Activated naive CD8-positive, alpha-beta T cell treated with anti-CD3 and anti-CD28 coated beads, Interleukin-2, amount 50 U/mL, for 24 hours (primary cell): Measurements from ENCODE around the gene ULBP3.

Experiments
- ATAC-seq: fragments of 150-1000 bp; cut with Tn5 transposase; one replicate; pipeline ENCODE4 v1.10.0; 2021
- DNase-seq: peaks from one replicate; pipeline ENCODE4 v3.0.0; 2021
- H3K27ac Mint-ChIP-seq: one replicate; pipeline ENCODE4 v1.8.0; 2021; ENCODE audit warnings: mild to moderate bottlenecking, mixed read lengths
- H3K27me3 Mint-ChIP-seq: one replicate; pipeline ENCODE4 v1.8.0; 2021; ENCODE audit warnings: mixed read lengths
- H3K36me3 Mint-ChIP-seq: one replicate; pipeline ENCODE4 v1.8.0; 2021; ENCODE audit warnings: low read depth, mixed read lengths
- H3K4me1 Mint-ChIP-seq: one replicate; pipeline ENCODE4 v1.8.0; 2021; ENCODE audit warnings: mixed read lengths
- H3K4me3 Mint-ChIP-seq: one replicate; pipeline ENCODE4 v1.8.0; 2021; ENCODE audit warnings: mild to moderate bottlenecking, moderate library complexity, mixed read lengths
- H3K9me3 Mint-ChIP-seq: one replicate; pipeline ENCODE4 v1.8.0; 2021; ENCODE audit warnings: mixed read lengths

ULBP3 gene

DNA sequence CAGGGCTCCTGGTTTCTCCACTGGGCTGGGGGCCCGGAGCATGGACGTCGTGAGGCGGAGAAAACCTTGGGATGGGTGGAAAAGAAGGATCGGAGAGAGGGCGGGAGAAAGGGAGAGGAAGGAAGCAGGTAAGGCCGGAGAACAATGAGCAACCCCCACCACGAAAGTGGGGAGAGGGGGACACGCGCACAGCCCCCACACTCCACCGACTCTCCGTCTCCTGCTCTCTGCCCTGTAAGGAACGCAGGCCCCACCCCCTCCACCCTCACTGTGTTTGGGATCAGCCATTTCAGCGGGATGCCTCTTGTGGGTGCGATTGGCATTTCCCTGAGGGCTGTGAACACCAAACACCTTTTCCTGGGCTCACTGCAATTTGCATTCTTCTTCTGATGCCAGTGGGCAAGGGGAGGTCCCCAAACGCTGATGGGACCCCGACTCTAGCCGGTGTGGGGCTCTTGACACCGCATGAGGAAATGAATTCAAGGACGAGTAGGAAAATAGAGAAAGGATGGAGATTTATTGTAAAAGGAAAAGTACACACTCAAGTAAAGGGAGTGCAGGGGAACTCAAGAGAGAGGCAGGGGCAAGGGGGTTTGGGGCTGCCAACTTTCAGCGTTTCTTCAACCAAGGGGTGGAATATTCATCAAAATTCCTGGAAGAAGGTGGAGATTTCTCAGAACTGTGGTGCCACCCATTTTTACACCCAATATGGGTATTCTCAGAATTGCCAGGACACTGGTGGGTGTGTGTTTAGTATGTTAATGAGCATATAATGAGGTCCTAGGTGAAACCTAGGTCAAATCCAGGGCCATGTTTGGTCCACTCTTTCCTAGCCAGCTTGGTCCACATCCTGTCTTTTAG, 30.5 kb downstream of the ULBP3 start:
- Mint-ChIP-seq H3K27ac (no peak overlapping the region), H3K27me3 (peaks cover 85% of the 10 kb centered on the region), H3K36me3 (no peaks in the 10 kb centered on the region), H3K4me3 (no peak overlapping the region), H3K4me1 (peaks cover 13% of the 10 kb centered on the region), H3K9me3 (no peaks in the 10 kb centered on the region)
- ATAC-seq: no peak
- no peak for DNase-seq

GRCh38 chr6:150037526-150038201, 31.3 kb downstream of the ULBP3 start:
- H3K27ac Mint-ChIP-seq: no peak overlapping the region
- DNase-seq (no peak), ATAC-seq (peak; percentile 68)
- H3K4me3 Mint-ChIP-seq: peak overlapping the region; percentile 22
- H3K27me3 Mint-ChIP-seq: peaks cover 87% of the 10 kb centered on the region
- H3K36me3 Mint-ChIP-seq: no peaks in the 10 kb centered on the region
- H3K9me3 Mint-ChIP-seq: no peaks in the 10 kb centered on the region
- peaks cover 13% of the 10 kb centered on the region for H3K4me1 Mint-ChIP-seq

DNA sequence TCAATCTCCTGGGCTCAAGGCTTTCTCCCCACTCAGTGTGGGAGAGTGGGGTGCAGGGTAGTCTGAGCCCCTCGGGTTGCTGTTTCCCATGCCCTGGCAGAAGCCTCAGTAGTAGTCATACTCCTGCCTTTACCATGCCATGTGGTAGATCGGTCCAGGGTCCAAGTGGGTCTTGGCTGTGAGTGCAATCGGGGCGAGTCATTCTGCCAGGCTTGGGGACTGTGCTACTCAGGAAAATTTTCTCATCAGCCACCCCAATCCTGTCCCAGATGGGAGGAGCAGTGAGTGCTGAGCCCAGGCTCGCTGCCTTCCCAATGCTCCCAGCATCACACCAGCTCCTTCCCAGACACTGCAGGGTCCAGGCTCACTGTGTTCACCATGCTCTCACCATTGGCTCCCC, 32.8 kb downstream of the ULBP3 start:
- ATAC-seq: no peak
- H3K36me3 Mint-ChIP-seq: no peaks in the 10 kb centered on the region
- no peaks in the 10 kb centered on the region for H3K9me3 Mint-ChIP-seq
- DNase-seq: no peak
- H3K27me3 Mint-ChIP-seq: peaks cover 80% of the 10 kb centered on the region
- H3K27ac Mint-ChIP-seq: no peak overlapping the region
- no peak overlapping the region for H3K4me3 Mint-ChIP-seq
- H3K4me1 Mint-ChIP-seq: peaks cover 13% of the 10 kb centered on the region

- no peak for ATAC-seq
- Mint-ChIP-seq H3K36me3 (no peaks in the 10 kb centered on the region), H3K4me1 (peaks cover 23% of the 10 kb centered on the region), H3K4me3 (no peak overlapping the region), H3K9me3 (no peaks in the 10 kb centered on the region), H3K27ac (no peak overlapping the region), H3K27me3 (peaks cover 66% of the 10 kb centered on the region)
- no peak for DNase-seq
These were observed 35.6 kb downstream of the ULBP3 start for GRCh38 chr6:150033207-150033771.

GRCh38 chr6:150032598-150032997, 36.3 kb downstream of the ULBP3 start:
- H3K27ac Mint-ChIP-seq: no peak overlapping the region
- peaks cover 26% of the 10 kb centered on the region for H3K4me1 Mint-ChIP-seq
- H3K27me3 Mint-ChIP-seq: peaks cover 70% of the 10 kb centered on the region
- H3K4me3 Mint-ChIP-seq: no peak overlapping the region
- DNase-seq (no peak), ATAC-seq (no peak)
- H3K36me3 Mint-ChIP-seq: no peaks in the 10 kb centered on the region
- H3K9me3 Mint-ChIP-seq: no peaks in the 10 kb centered on the region

GRCh38 chr6:150030611-150031010, 38.3 kb downstream of the ULBP3 start:
- Mint-ChIP-seq H3K36me3 (no peaks in the 10 kb centered on the region), H3K4me3 (no peak overlapping the region), H3K27me3 (peaks cover 70% of the 10 kb centered on the region), H3K4me1 (peaks cover 22% of the 10 kb centered on the region), H3K9me3 (no peaks in the 10 kb centered on the region), H3K27ac (no peak overlapping the region)
- no peak for DNase-seq
- no peak for ATAC-seq

DNA sequence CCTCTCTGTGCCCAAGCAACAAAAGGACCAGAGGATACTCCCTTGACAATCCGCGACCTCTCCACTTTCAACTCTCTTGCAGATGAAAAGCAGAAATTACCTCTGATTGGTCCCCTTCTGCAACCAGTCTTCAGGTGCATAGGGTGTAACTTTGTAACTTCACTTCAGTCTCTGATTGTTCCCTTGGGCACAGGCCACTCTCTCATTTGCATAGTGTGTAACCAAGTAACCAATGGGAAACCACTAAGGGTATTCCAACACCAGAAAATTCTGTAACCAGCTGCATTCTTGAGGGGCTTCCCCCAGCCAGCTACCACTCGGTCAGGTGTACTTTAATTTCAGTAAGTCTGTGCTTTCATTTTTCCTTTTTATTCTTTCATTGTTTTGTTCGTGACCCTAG, 39.2 kb downstream of the ULBP3 start:
- Mint-ChIP-seq H3K9me3 (no peaks in the 10 kb centered on the region), H3K27me3 (peaks cover 70% of the 10 kb centered on the region), H3K36me3 (no peaks in the 10 kb centered on the region), H3K4me3 (no peak overlapping the region), H3K27ac (no peak overlapping the region), H3K4me1 (peaks cover 28% of the 10 kb centered on the region)
- DNase-seq: no peak
- peak; percentile 52 for ATAC-seq

- ATAC-seq: no peak
- Mint-ChIP-seq H3K36me3 (no peaks in the 10 kb centered on the region), H3K27me3 (peaks cover 70% of the 10 kb centered on the region), H3K4me3 (no peak overlapping the region), H3K9me3 (no peaks in the 10 kb centered on the region), H3K27ac (no peak overlapping the region), H3K4me1 (peaks cover 30% of the 10 kb centered on the region)
- no peak for DNase-seq
These were observed 39.6 kb downstream of the ULBP3 start for GRCh38 chr6:150029276-150029675.

DNA sequence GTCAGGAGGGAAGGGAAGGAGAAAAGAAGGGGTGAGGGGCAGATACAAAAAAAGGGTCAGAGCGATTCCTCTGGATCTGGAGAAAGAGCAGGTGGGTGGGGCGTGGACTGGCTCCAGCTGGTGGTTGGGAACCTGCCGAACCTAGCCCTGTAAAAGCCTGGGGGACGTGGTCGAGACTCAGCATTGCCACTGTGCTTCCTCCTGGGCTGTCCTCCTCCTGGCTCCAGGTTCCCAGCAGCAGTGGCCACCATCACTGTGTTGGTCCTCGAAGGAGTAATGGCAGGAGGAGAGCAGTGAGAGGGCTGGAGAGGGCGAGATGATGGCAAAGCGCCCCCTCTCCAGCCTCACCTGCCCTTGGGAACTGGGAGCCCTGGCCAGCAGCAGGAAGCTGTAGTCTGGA, 40.1 kb downstream of the ULBP3 start:
- Mint-ChIP-seq H3K27ac (no peak overlapping the region), H3K4me1 (peaks cover 30% of the 10 kb centered on the region), H3K27me3 (peaks cover 70% of the 10 kb centered on the region), H3K4me3 (no peak overlapping the region), H3K36me3 (no peaks in the 10 kb centered on the region), H3K9me3 (no peaks in the 10 kb centered on the region)
- DNase-seq (no peak), ATAC-seq (no peak)

GRCh38 chr6:150027806-150028565, 40.9 kb downstream of the ULBP3 start:
- Mint-ChIP-seq H3K36me3 (no peaks in the 10 kb centered on the region), H3K9me3 (no peaks in the 10 kb centered on the region), H3K4me3 (no peak overlapping the region), H3K4me1 (peaks cover 30% of the 10 kb centered on the region), H3K27me3 (peaks cover 71% of the 10 kb centered on the region), H3K27ac (no peak overlapping the region)
- DNase-seq: no peak
- ATAC-seq: no peak

DNA sequence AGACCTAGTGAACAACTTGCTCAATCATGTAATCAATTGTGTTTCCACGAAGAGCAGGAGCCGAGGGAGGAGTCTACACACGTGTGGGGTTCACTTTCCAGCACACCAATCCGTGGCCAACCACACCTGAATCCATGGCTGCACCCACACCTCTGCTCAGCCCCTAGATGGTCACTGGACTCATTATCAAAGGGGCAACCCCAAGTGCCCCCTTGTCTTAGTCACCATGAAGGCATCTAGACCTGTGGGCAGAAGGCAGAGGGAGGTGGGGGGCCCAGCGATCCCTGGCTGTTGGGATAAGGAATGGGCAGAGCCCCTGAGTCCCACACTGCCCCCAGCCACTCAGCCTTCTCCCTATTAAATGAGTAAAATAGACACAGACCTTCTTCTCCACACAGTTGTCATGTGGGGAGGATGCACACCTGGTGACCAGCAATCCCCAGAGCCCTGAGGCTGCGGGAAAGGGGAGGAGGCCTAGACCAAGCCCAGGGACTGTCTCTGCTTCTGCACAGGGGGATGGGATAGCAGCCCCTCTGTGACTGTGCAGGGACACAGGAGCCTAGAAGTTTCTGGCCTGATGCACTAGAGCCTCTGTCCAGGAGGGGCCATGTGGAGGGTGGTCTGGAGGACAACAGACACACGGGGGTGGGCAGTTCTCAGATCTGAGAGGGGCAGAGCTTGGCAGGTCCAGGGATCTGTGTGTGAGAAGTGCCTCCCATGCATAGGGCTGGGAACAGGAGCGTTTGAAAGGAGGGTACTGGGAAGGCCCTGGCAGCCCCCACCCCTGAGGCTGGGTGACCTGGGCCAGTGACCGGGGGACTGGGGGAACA, 41.7 kb downstream of the ULBP3 start:
- no peak overlapping the region for H3K27ac Mint-ChIP-seq
- H3K27me3 Mint-ChIP-seq: peaks cover 68% of the 10 kb centered on the region
- ATAC-seq (no peak), DNase-seq (no peak)
- H3K36me3 Mint-ChIP-seq: no peaks in the 10 kb centered on the region
- no peak overlapping the region for H3K4me3 Mint-ChIP-seq
- peaks cover 30% of the 10 kb centered on the region for H3K4me1 Mint-ChIP-seq
- H3K9me3 Mint-ChIP-seq: no peaks in the 10 kb centered on the region

DNA sequence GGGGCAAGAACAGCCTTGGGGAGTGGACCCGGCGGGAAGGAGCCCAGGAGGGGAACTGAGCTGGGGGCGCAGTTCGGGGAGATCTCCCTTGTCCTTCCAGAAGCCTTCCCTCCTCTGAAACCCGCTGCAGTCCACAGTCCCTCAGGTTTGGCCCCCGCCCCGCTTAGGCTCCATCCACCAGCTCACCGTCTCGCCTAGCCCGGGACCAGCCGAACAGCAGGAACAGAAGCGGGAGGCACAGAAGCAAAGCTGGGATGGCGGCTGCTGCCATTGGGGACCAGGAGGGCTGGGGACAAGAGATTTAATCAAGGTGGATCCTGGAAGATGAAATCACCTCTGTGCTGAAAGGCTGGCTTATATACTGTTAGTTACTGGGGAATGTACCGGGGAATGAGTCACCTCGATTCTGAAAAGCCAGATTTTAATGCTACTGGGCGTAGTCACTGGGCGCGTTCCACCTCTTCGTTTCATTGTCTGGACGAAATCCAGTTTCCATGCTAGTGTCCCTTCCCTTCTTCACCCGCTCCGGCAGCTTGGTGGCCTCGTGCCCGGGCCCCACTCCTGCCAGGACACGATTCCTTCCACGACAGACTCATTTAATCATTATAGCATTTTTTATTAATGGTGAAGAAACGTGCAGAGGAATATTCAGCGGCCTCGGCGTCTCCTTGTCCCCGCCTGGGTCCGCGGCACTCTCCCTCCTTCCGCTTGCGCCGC, 43.6 kb downstream of the ULBP3 start, which contains the start of gene RAET1L:
RAET1L (minus strand) TSS at position 332 of the 717 bp plus-strand sequence; CDS start at position 271, 61 bp downstream.
- DNase-seq (peak; percentile 18), ATAC-seq (peak; percentile 77)
- Mint-ChIP-seq H3K4me3 (peak within 1 kb of the TSS; percentile 11), H3K27me3 (peaks cover 73% of the 10 kb centered on the region), H3K4me1 (peaks cover 30% of the 10 kb centered on the region), H3K9me3 (no peaks in the 10 kb centered on the region), H3K36me3 (no peaks in the 10 kb centered on the region), H3K27ac (no peak within 1 kb of the TSS)

GRCh38 chr6:150024646-150025155, 44.2 kb downstream of the ULBP3 start:
- Mint-ChIP-seq H3K4me1 (peaks cover 23% of the 10 kb centered on the region), H3K27ac (no peak overlapping the region), H3K27me3 (peaks cover 72% of the 10 kb centered on the region), H3K4me3 (no peak overlapping the region), H3K9me3 (no peaks in the 10 kb centered on the region), H3K36me3 (no peaks in the 10 kb centered on the region)
- DNase-seq: no peak
- ATAC-seq: no peak
